NOMO-1 (cell line): Measurements from ENCODE around the gene MLANA.

ENCODE experiments used
- DNase-seq, 2 experiments: peaks; one replicate each; lab custom pipeline; 2025; ENCODE audit not compliant: unreplicated experiment in 2 of 2; lab: John Stamatoyannopoulos, UW

MLANA gene

DNA sequence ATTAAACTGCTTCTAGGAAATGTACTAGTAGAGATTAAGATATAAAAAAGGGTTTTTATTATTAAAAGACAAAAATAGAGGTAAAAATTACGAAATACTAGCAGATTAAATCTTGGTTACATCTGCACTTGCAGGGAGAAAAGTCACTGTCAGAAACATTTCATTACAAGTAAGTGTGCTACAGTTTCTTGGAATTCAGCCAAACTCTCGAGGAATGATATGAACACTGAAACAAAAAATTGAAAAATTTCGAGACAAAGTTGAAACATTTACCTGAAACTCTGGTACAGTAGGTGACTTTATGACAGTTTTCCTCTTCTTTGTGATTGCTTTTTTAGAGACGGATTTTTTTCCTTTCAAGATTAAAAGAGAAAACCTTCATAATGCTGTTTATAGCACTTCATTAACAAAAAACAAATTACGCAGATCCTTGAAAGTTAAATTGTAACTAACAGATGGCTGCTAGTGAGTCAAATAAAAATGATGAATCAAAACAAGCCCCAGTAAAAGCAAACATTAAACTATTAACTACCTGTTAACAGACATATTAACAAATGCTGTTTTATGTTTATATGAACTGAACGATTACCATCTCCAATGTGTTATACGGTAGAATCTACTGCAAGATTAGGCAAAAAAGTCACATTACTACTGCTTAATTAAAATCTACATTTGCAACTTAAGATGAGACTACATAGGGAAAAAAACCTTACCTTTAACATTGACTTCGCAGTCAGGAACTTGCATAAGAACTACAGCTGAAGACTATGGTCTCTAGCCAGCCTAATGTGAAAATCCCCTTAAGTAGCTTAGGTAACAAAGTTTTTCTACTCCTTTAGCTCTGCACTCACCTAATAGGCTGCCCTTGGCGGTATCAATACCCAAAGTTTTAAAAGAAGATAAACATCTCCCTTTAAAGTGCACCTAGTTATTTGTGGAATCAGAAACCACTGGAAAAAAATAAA lies 63.3 kb downstream of the MLANA start:
- DNase-seq, result no peak

DNA sequence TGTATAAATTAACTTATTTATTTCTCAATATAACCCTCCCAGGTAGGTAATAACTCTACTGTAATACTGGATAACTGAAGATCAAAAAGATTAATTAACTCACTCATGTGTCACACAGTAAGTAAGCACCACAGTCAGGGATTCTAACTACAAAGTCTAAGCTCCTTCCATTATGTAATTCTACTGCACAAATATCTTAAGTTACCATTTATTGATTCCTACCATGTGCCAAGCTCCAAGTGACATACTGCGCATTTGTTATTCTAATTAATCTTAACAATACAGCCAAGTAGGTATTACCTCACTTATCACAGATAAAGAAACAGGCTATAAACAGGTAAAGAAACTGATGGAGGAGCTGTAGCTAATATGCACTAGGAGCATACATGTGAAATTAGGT lies 66.5 kb downstream of the MLANA start:
- DNase-seq, result no peak

DNA sequence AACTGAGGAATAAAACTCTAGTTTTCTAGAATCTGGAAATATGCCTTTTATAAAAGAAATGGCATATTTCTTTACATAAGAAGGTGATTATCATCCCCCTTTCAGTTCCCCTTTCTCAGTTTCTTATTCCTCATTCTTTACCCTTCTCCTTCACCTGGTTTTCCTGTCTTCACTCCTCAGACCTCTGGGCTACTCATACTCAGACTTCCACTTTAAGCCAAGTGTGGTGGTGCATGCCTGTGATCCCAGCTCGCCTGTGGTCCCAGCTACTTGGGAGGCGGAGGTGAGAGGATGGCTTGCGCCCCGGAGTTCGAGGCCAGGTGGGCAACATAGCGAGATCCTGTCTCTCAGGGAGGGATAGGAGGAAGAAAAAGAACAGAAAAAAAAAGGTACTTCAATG lies 67.6 kb downstream of the MLANA start:
- no peak for DNase-seq
